Neural cell (in vitro differentiated cells): ENCODE results near the gene GRK3. TPM values are rescaled to one million over a fixed set of nuclear protein-coding genes. Genes with fewer than 3 reads are reported as not detected.
"Not testable (repeated sequence)": the region's sequence is repeated elsewhere in the genome, so short reads cannot be mapped to it uniquely, and the experiment has no call there.

ENCODE experiments used
- H2AFZ ChIP-seq: fragments of 200-600, 300-800 bp; sonication (generic), shearing (Covaris generic); 2 replicates; pipeline ENCODE4 v1.6.0; 2014; ENCODE audit warnings: low read depth, mild to moderate bottlenecking, antibody characterized with exemption, low read length, moderate library complexity
- H3F3A ChIP-seq: fragments of 200-600 bp; shearing (Covaris generic); 2 replicates; pipeline ENCODE4 v1.6.1; 2016; ENCODE audit warnings: mild to moderate bottlenecking, moderate library complexity, mixed read lengths, antibody characterized with exemption, low read length; ENCODE audit not compliant: insufficient read depth, poor library complexity, severe bottlenecking
- H3K27ac ChIP-seq: fragments of 200-600, 300-800 bp; sonication (generic), shearing (Covaris generic); 2 replicates; pipeline ENCODE4 v1.5.1; 2014; ENCODE audit warnings: mild to moderate bottlenecking, low read length, moderate library complexity
- H3K27me3 ChIP-seq: fragments of 300-800, 200-600 bp; sonication (generic), shearing (Covaris generic); 2 replicates; pipeline ENCODE4 v1.6.0; 2014; ENCODE audit warnings: mild to moderate bottlenecking, low read depth, low read length, moderate library complexity; ENCODE audit not compliant: insufficient read depth
- H3K36me3 ChIP-seq: fragments of 300-800, 200-600 bp; sonication (generic), shearing (Covaris generic); 2 replicates; pipeline ENCODE4 v1.5.1; 2014; ENCODE audit warnings: mild to moderate bottlenecking, antibody characterized with exemption, low read length, moderate library complexity; ENCODE audit not compliant: insufficient read depth
- H3K4me2 ChIP-seq: fragments of 300-800, 200-600 bp; sonication (generic), shearing (Covaris generic); 2 replicates; pipeline ENCODE4 v1.6.0; 2014; ENCODE audit warnings: mild to moderate bottlenecking, low read length
- H3K4me3 ChIP-seq: fragments of 300-800, 200-600 bp; sonication (generic), shearing (Covaris generic); 2 replicates; pipeline ENCODE4 v1.5.1; 2014; ENCODE audit warnings: mild to moderate bottlenecking, low read length, moderate library complexity
- H3K79me2 ChIP-seq: fragments of 200-600 bp; shearing (Covaris generic); replicated peaks from 2 replicates; pipeline ENCODE4 v1.6.0; 2014; ENCODE audit warnings: mild to moderate bottlenecking, low read length, moderate library complexity; ENCODE audit not compliant: insufficient read depth
- H3K9ac ChIP-seq: fragments of 300-800, 200-600 bp; sonication (generic), shearing (Covaris generic); 2 replicates; pipeline ENCODE4 v1.6.1; 2016; ENCODE audit warnings: mild to moderate bottlenecking, low read length, mixed read lengths
- H3K9me2 ChIP-seq: fragments of 200-600 bp; shearing (Covaris generic); 2 replicates; pipeline ENCODE4 v1.6.1; 2016; ENCODE audit warnings: mild to moderate bottlenecking, low read length, mixed read lengths; ENCODE audit not compliant: insufficient read depth
- H3K9me3 ChIP-seq: fragments of 200-600, 300-800 bp; sonication (generic), shearing (Covaris generic); 2 replicates; pipeline ENCODE4 v1.6.1; 2016; ENCODE audit warnings: mild to moderate bottlenecking, mixed run types, low read length, moderate library complexity, mixed read lengths
- H4K20me1 ChIP-seq: fragments of 200-600 bp; shearing (Covaris generic); 2 replicates; pipeline ENCODE4 v1.6.1; 2016; ENCODE audit warnings: mild to moderate bottlenecking, mixed run types; ENCODE audit not compliant: insufficient read depth
- EP300 ChIP-seq: fragments of 450-650 bp; conservative IDR thresholded peaks from 2 replicates; pipeline ENCODE4 v1.6.1; 2014; ENCODE audit warnings: antibody characterized with exemption, mild to moderate bottlenecking, moderate library complexity; ENCODE audit not compliant: poor library complexity, severe bottlenecking
- EZH2 ChIP-seq: fragments of 200-600, 300-800 bp; shearing (Covaris generic), sonication (generic); IDR thresholded peaks from 2 replicates; pipeline ENCODE4 v1.6.1; 2014; ENCODE audit warnings: antibody characterized with exemption, low read length, borderline replicate concordance, mild to moderate bottlenecking; ENCODE audit not compliant: insufficient read depth, poor library complexity, severe bottlenecking
- MXI1 ChIP-seq: fragments of 450-650 bp; conservative IDR thresholded peaks from 2 replicates; pipeline ENCODE4 v1.6.1; 2014; ENCODE audit warnings: antibody characterized with exemption, mild to moderate bottlenecking; ENCODE audit not compliant: poor library complexity, severe bottlenecking
- POLR2AphosphoS5 ChIP-seq: IDR thresholded peaks from 2 replicates; pipeline ENCODE4 v1.6.1; 2012
- RAD21 ChIP-seq: fragments of 450-650 bp; conservative IDR thresholded peaks from 2 replicates; pipeline ENCODE4 v1.6.1; 2014; ENCODE audit warnings: antibody characterized with exemption, mild to moderate bottlenecking, moderate library complexity
- SMC3 ChIP-seq: fragments of 450-650 bp; conservative IDR thresholded peaks from 2 replicates; pipeline ENCODE4 v1.6.1; 2014; ENCODE audit warnings: antibody characterized with exemption, mild to moderate bottlenecking, moderate library complexity; ENCODE audit not compliant: poor library complexity
- TAF1 ChIP-seq: IDR thresholded peaks from 2 replicates; pipeline ENCODE4 v1.6.1; 2012; ENCODE audit warnings: low read depth
- polyA plus RNA-seq: library from polyadenylated mRNA; depleted of rRNA; stranded (reverse); fragments of >200 nt; gene quantifications from 2 replicates; pipeline ENCODE4 v1.2.3, GENCODE V29; 2014
- TF ChIP-seq, protein P1 (sequence below): fragments of 450-650 bp; IDR thresholded peaks from 2 replicates; pipeline ENCODE4 v1.5.1; 2014; ENCODE audit warnings: antibody characterized with exemption, mild to moderate bottlenecking, moderate library complexity; ENCODE audit not compliant: poor library complexity, severe bottlenecking
- TF ChIP-seq, protein P2 (sequence below): IDR thresholded peaks from 2 replicates; pipeline ENCODE4 v1.6.1; 2012; ENCODE audit warnings: borderline replicate concordance

The GRK3 gene
- polyA plus RNA-seq, 1 donor from 2014 or later = 9.8 TPM

DNA sequence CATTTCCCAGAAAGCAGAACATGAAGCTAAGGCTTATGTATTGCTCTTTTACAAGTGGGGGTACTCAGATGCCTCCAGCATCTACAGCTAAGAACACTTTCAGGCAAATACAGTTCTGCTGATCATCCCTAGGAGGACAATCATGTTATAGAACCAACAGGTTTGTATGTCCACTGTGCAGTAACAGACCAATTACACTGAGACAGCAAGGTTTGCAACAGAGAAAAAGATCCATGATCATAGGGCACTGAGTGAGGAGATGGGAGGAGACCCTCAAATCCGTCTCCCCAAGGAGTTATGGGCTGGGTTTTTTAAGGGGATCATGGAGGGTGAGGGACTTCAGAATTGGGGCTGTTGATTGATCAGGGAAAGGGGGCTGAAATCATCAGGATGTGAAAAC is 39.1 kb upstream of the GRK3 start:
- Histone ChIP-seq H3K36me3 (no peaks in the 10 kb centered on the region), H3K9ac (no peak overlapping the region), H3K9me3 (no peaks in the 10 kb centered on the region), H3K79me2 (no peaks in the 10 kb centered on the region), H2AFZ (no peak overlapping the region), H3K9me2 (no peaks in the 10 kb centered on the region), H3K27ac (no peak overlapping the region), H3F3A (no peaks in the 10 kb centered on the region), H3K4me2 (no peak overlapping the region), H4K20me1 (no peaks in the 10 kb centered on the region), H3K4me3 (no peak overlapping the region), H3K27me3 (no peaks in the 10 kb centered on the region)
- TF ChIP-seq EZH2 = no peak
- TF ChIP-seq MXI1 = no peak
- no peak for TF ChIP-seq SMC3
- no peak for TF ChIP-seq EP300
- TF ChIP-seq, protein P1, sequence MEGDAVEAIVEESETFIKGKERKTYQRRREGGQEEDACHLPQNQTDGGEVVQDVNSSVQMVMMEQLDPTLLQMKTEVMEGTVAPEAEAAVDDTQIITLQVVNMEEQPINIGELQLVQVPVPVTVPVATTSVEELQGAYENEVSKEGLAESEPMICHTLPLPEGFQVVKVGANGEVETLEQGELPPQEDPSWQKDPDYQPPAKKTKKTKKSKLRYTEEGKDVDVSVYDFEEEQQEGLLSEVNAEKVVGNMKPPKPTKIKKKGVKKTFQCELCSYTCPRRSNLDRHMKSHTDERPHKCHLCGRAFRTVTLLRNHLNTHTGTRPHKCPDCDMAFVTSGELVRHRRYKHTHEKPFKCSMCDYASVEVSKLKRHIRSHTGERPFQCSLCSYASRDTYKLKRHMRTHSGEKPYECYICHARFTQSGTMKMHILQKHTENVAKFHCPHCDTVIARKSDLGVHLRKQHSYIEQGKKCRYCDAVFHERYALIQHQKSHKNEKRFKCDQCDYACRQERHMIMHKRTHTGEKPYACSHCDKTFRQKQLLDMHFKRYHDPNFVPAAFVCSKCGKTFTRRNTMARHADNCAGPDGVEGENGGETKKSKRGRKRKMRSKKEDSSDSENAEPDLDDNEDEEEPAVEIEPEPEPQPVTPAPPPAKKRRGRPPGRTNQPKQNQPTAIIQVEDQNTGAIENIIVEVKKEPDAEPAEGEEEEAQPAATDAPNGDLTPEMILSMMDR = no peak
- TF ChIP-seq POLR2AphosphoS5 = no peak
- TF ChIP-seq, protein P2, sequence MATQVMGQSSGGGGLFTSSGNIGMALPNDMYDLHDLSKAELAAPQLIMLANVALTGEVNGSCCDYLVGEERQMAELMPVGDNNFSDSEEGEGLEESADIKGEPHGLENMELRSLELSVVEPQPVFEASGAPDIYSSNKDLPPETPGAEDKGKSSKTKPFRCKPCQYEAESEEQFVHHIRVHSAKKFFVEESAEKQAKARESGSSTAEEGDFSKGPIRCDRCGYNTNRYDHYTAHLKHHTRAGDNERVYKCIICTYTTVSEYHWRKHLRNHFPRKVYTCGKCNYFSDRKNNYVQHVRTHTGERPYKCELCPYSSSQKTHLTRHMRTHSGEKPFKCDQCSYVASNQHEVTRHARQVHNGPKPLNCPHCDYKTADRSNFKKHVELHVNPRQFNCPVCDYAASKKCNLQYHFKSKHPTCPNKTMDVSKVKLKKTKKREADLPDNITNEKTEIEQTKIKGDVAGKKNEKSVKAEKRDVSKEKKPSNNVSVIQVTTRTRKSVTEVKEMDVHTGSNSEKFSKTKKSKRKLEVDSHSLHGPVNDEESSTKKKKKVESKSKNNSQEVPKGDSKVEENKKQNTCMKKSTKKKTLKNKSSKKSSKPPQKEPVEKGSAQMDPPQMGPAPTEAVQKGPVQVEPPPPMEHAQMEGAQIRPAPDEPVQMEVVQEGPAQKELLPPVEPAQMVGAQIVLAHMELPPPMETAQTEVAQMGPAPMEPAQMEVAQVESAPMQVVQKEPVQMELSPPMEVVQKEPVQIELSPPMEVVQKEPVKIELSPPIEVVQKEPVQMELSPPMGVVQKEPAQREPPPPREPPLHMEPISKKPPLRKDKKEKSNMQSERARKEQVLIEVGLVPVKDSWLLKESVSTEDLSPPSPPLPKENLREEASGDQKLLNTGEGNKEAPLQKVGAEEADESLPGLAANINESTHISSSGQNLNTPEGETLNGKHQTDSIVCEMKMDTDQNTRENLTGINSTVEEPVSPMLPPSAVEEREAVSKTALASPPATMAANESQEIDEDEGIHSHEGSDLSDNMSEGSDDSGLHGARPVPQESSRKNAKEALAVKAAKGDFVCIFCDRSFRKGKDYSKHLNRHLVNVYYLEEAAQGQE = no peak
- no peak for TF ChIP-seq RAD21
- TF ChIP-seq TAF1 = no peak

DNA sequence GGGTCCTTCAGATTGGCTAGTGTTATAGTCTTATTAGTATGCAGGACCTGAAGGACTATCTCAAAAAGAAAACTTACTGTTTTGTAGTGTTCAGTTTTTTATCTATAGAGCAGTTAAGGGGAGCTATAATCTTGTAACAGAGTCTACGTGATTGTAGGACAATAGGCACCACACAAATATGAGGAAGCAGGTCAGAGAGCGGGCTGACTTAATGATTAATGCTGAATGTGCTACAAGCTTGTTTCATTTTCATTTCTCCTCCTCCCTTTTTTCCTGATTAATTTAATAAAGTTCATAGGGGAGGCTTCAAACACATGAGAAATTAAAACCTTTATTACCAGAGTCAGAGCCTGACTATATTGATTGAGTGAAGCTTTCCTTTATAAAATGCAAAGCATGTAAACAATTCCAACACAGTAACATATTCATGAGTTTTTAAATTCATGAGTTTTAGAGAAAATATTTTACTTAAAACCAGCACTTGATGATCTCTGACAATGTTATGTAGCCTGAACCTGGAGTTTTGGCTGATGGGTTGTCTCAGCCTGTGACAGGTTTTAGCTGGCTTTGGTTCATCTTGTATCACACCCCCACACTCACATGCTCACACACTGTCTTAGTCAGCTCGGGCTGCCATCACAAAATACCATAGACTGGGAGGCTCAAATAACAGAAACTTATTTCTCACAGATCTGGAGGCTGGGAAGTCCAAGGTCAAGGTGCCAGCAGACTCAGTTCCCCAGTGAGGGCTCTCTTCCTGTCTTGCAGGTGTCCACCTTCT is 38.5 kb upstream of the GRK3 start:
- not testable (repeated sequence) for H3K27me3 ChIP-seq, H3K4me3 ChIP-seq, H3K9me3 ChIP-seq, H4K20me1 ChIP-seq, H3K9me2 ChIP-seq, H3K9ac ChIP-seq, H3K4me2 ChIP-seq, H3K36me3 ChIP-seq, H2AFZ ChIP-seq, H3F3A ChIP-seq, H3K79me2 ChIP-seq, H3K27ac ChIP-seq

DNA sequence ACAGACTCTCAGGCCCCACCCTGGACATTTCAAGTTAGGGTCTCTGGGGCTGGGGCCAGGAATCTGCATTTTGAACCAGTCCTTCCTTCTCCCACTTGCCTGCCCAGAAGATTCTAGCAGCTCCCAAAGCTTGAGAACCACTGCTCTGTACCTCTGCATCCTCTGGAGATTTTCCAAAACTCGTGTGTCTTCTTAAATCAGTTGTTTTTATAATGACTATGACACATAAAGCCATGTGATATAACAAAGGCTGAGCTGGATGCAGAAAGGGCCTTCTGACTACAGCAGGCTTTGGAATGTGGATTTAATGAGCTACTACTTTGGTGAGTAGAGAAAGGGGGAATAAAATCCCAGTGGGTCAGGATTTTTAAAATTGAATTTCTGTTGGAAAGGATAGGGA is 37.5 kb upstream of the GRK3 start:
- not testable (repeated sequence) for H3K9me3 ChIP-seq, H3K4me2 ChIP-seq, H3K79me2 ChIP-seq, H3F3A ChIP-seq, H3K27me3 ChIP-seq, H3K27ac ChIP-seq, H3K36me3 ChIP-seq, H3K9ac ChIP-seq, H3K9me2 ChIP-seq, H2AFZ ChIP-seq, H3K4me3 ChIP-seq, H4K20me1 ChIP-seq

DNA sequence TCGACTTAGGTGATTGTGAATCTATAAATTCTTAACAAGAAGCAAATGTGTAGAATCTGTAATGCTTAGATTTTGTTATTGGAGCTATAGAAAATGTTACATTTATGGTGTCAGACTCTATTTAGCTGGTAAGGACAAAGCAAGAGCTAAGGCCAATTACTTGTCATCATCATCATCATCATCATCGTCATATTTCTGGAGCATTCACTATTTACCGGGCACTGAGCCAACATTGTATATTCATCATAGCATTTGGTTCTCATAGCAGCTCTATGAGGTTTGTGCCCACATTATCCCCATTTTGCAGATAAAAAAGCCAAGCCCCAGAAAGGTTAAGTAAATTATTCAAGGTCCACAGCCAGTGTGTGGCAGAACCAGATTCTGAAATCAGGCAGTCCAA is 36.4 kb upstream of the GRK3 start:
- not testable (repeated sequence) for H3K27ac ChIP-seq, H3K4me3 ChIP-seq, H2AFZ ChIP-seq, H3K9ac ChIP-seq, H3K9me3 ChIP-seq, H3K9me2 ChIP-seq, H3K79me2 ChIP-seq, H3K4me2 ChIP-seq, H4K20me1 ChIP-seq, H3K36me3 ChIP-seq, H3F3A ChIP-seq, H3K27me3 ChIP-seq

DNA sequence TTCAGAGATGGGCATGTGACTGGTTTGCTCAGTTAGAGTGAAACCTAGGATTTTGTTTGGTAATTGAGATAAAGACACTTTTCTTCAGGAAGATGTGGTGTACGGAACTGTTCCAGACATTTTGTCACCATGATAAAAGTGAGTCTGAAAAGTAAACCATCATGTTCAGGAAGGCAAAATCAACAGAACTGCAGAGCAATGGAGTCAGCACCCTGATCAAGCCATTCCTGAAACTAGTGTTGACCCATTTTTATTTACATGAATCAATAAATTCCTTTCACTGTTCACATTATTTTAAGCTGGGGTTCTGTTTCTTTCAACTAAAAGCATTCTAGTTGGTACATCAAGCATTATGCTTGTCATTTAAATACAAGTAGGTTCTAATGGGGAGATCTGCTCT is 35.4 kb upstream of the GRK3 start:
- not testable (repeated sequence) for H2AFZ ChIP-seq, H3K4me3 ChIP-seq, H4K20me1 ChIP-seq, H3K27ac ChIP-seq, H3F3A ChIP-seq, H3K9me2 ChIP-seq, H3K79me2 ChIP-seq, H3K4me2 ChIP-seq, H3K9ac ChIP-seq, H3K27me3 ChIP-seq, H3K36me3 ChIP-seq, H3K9me3 ChIP-seq
